Measurements from ENCODE around the gene GAN.
A peak's percentile ranks its signal among the peaks of the same experiment; 100 is the strongest.

The GAN gene

GRCh38 chr16:81357711-81358260, 43.0 kb downstream of the GAN start:
- no peaks in the 10 kb centered on the region for H3K27me3 Mint-ChIP-seq
- no peaks in the 10 kb centered on the region for H3K9me3 Mint-ChIP-seq
- no peak overlapping the region for H3K27ac Mint-ChIP-seq
- peaks cover 19% of the 10 kb centered on the region for H3K4me1 Mint-ChIP-seq (ENCODE audit: low read depth)
- H3K4me3 Mint-ChIP-seq, result no peak overlapping the region
- peaks cover 46% of the 10 kb centered on the region for H3K36me3 Mint-ChIP-seq (ENCODE audit: low read depth)

GRCh38 chr16:81358860-81359259, 44.1 kb downstream of the GAN start:
- peaks cover 12% of the 10 kb centered on the region for H3K4me1 Mint-ChIP-seq (ENCODE audit: low read depth)
- H3K36me3 Mint-ChIP-seq (ENCODE audit: low read depth), result peaks cover 48% of the 10 kb centered on the region
- H3K27me3 Mint-ChIP-seq, result no peaks in the 10 kb centered on the region
- H3K4me3 Mint-ChIP-seq, result no peak overlapping the region
- no peaks in the 10 kb centered on the region for H3K9me3 Mint-ChIP-seq
- H3K27ac Mint-ChIP-seq, result no peak overlapping the region

- H3K36me3 Mint-ChIP-seq (ENCODE audit: low read depth), result peaks cover 47% of the 10 kb centered on the region
- H3K27me3 Mint-ChIP-seq, result no peaks in the 10 kb centered on the region
- H3K4me1 Mint-ChIP-seq (ENCODE audit: low read depth), result peaks cover 5% of the 10 kb centered on the region
- H3K4me3 Mint-ChIP-seq, result no peak overlapping the region
- H3K27ac Mint-ChIP-seq, result no peak overlapping the region
- H3K9me3 Mint-ChIP-seq, result no peaks in the 10 kb centered on the region
Measured at GRCh38 chr16:81360135-81360534, 45.4 kb downstream of the GAN start.

- H3K9me3 Mint-ChIP-seq, result no peaks in the 10 kb centered on the region
- H3K27me3 Mint-ChIP-seq, result no peaks in the 10 kb centered on the region
- no peaks in the 10 kb centered on the region for H3K4me1 Mint-ChIP-seq (ENCODE audit: low read depth)
- no peak overlapping the region for H3K4me3 Mint-ChIP-seq
- H3K36me3 Mint-ChIP-seq (ENCODE audit: low read depth), result peaks cover 54% of the 10 kb centered on the region
- no peak overlapping the region for H3K27ac Mint-ChIP-seq
Measured at GRCh38 chr16:81365731-81366130, 51.0 kb downstream of the GAN start.

- Mint-ChIP-seq H3K9me3 (no peaks in the 10 kb centered on the region), H3K27ac (no peak overlapping the region), H3K27me3 (no peaks in the 10 kb centered on the region), H3K36me3 (ENCODE audit: low read depth) (peaks cover 59% of the 10 kb centered on the region), H3K4me3 (no peak overlapping the region), H3K4me1 (ENCODE audit: low read depth) (no peaks in the 10 kb centered on the region)
Measured at GRCh38 chr16:81366316-81366932, 51.7 kb downstream of the GAN start.

- Mint-ChIP-seq H3K27me3 (no peaks in the 10 kb centered on the region), H3K9me3 (no peaks in the 10 kb centered on the region), H3K36me3 (ENCODE audit: low read depth) (peaks cover 52% of the 10 kb centered on the region), H3K27ac (no peak overlapping the region), H3K4me1 (ENCODE audit: low read depth) (no peaks in the 10 kb centered on the region), H3K4me3 (no peak overlapping the region)
Measured at GRCh38 chr16:81367821-81368220, 53.1 kb downstream of the GAN start.

GRCh38 chr16:81369888-81370504, 55.2 kb downstream of the GAN start:
- peak overlapping the region; percentile 10 for H3K27ac Mint-ChIP-seq
- peaks cover 44% of the 10 kb centered on the region for H3K36me3 Mint-ChIP-seq (ENCODE audit: low read depth)
- H3K4me3 Mint-ChIP-seq, result no peak overlapping the region
- no peaks in the 10 kb centered on the region for H3K4me1 Mint-ChIP-seq (ENCODE audit: low read depth)
- H3K27me3 Mint-ChIP-seq, result no peaks in the 10 kb centered on the region
- H3K9me3 Mint-ChIP-seq, result no peaks in the 10 kb centered on the region

GRCh38 chr16:81371106-81371505, 56.3 kb downstream of the GAN start:
- Mint-ChIP-seq H3K27me3 (no peaks in the 10 kb centered on the region), H3K9me3 (no peaks in the 10 kb centered on the region), H3K27ac (no peak overlapping the region), H3K4me3 (no peak overlapping the region), H3K36me3 (ENCODE audit: low read depth) (peaks cover 42% of the 10 kb centered on the region), H3K4me1 (ENCODE audit: low read depth) (no peaks in the 10 kb centered on the region)

- Mint-ChIP-seq H3K27me3 (no peaks in the 10 kb centered on the region), H3K4me3 (no peak overlapping the region), H3K27ac (no peak overlapping the region), H3K36me3 (ENCODE audit: low read depth) (peaks cover 44% of the 10 kb centered on the region), H3K9me3 (no peaks in the 10 kb centered on the region), H3K4me1 (ENCODE audit: low read depth) (no peaks in the 10 kb centered on the region)
Measured at GRCh38 chr16:81374550-81374949, 59.8 kb downstream of the GAN start.

- Mint-ChIP-seq H3K27me3 (no peaks in the 10 kb centered on the region), H3K36me3 (ENCODE audit: low read depth) (peaks cover 30% of the 10 kb centered on the region), H3K9me3 (no peaks in the 10 kb centered on the region), H3K4me1 (ENCODE audit: low read depth) (peaks cover 5% of the 10 kb centered on the region), H3K4me3 (no peak overlapping the region), H3K27ac (no peak overlapping the region)
Measured at GRCh38 chr16:81376880-81377279, 62.1 kb downstream of the GAN start.

GRCh38 chr16:81378049-81378448, 63.3 kb downstream of the GAN start:
- no peak overlapping the region for H3K4me3 Mint-ChIP-seq
- H3K36me3 Mint-ChIP-seq (ENCODE audit: low read depth), result peaks cover 23% of the 10 kb centered on the region
- no peaks in the 10 kb centered on the region for H3K27me3 Mint-ChIP-seq
- no peaks in the 10 kb centered on the region for H3K9me3 Mint-ChIP-seq
- no peak overlapping the region for H3K27ac Mint-ChIP-seq
- H3K4me1 Mint-ChIP-seq (ENCODE audit: low read depth), result peaks cover 5% of the 10 kb centered on the region

GRCh38 chr16:81380932-81381331, 66.2 kb downstream of the GAN start:
- peaks cover 25% of the 10 kb centered on the region for H3K36me3 Mint-ChIP-seq (ENCODE audit: low read depth)
- H3K27me3 Mint-ChIP-seq, result no peaks in the 10 kb centered on the region
- H3K4me3 Mint-ChIP-seq, result no peak overlapping the region
- H3K27ac Mint-ChIP-seq, result no peak overlapping the region
- H3K9me3 Mint-ChIP-seq, result no peaks in the 10 kb centered on the region
- peaks cover 5% of the 10 kb centered on the region for H3K4me1 Mint-ChIP-seq (ENCODE audit: low read depth)

- H3K4me1 Mint-ChIP-seq (ENCODE audit: low read depth), result peaks cover 5% of the 10 kb centered on the region
Measured at GRCh38 chr16:81384006-81384405, 69.2 kb downstream of the GAN start.

GRCh38 chr16:81385031-81385756, 70.4 kb downstream of the GAN start:
- peaks cover 3% of the 10 kb centered on the region for H3K36me3 Mint-ChIP-seq (ENCODE audit: low read depth)
- H3K27ac Mint-ChIP-seq, result no peak overlapping the region
- no peak overlapping the region for H3K4me3 Mint-ChIP-seq
- H3K4me1 Mint-ChIP-seq (ENCODE audit: low read depth), result peaks cover 5% of the 10 kb centered on the region
- no peaks in the 10 kb centered on the region for H3K9me3 Mint-ChIP-seq
- no peaks in the 10 kb centered on the region for H3K27me3 Mint-ChIP-seq

More at GRCh38 chr16:81384006-81384405, 69.2 kb downstream of the GAN start:
- H3K27me3 Mint-ChIP-seq, result no peaks in the 10 kb centered on the region
- H3K9me3 Mint-ChIP-seq, result no peaks in the 10 kb centered on the region
- H3K36me3 Mint-ChIP-seq (ENCODE audit: low read depth), result peaks cover 6% of the 10 kb centered on the region
- H3K27ac Mint-ChIP-seq, result no peak overlapping the region
- H3K4me3 Mint-ChIP-seq, result no peak overlapping the region

GRCh38 chr16:81388357-81388756, 73.6 kb downstream of the GAN start:
- Mint-ChIP-seq H3K36me3 (ENCODE audit: low read depth) (peaks cover 13% of the 10 kb centered on the region), H3K4me1 (ENCODE audit: low read depth) (no peaks in the 10 kb centered on the region), H3K27ac (no peak overlapping the region)

More at GRCh38 chr16:81388357-81388756, 73.6 kb downstream of the GAN start:
- Mint-ChIP-seq H3K9me3 (no peaks in the 10 kb centered on the region), H3K27me3 (no peaks in the 10 kb centered on the region), H3K4me3 (no peak overlapping the region)

Measured in stimulated activated naive CD8-positive, alpha-beta T cell treated with anti-CD3 and anti-CD28 coated beads, Interleukin-15, Interleukin-2, amounts not matched to agents 100 ng/mL and 50 ng/mL, for 24 hours (primary cell).